HL-60 (cell line): ENCODE measurements around the gene ZNF622.
A peak's percentile ranks its signal among the peaks of the same experiment; 100 is the strongest.
"Not testable (repeated sequence)": the region's sequence is repeated elsewhere in the genome, so short reads cannot be mapped to it uniquely, and the experiment has no call there.

Experiments
- DNase-seq, 2 experiments: peaks; one replicate each; pipeline ENCODE4 v3.0.0-alpha.2; 2010 to 2020; ENCODE audit warnings: low read depth in 1 of 2, low spot score in 1 of 2
- H3K27ac ChIP-seq: fragments of 250-450 bp; sonication (Bioruptor Pico); replicated peaks from 2 replicates; pipeline ENCODE4 v1.5.1; 2020; ENCODE audit warnings: mild to moderate bottlenecking, moderate library complexity
- H3K27me3 ChIP-seq: fragments of 250-450 bp; sonication (Bioruptor Pico); 2 replicates; pipeline ENCODE4 v1.5.1; 2021; ENCODE audit warnings: mild to moderate bottlenecking, moderate library complexity; ENCODE audit not compliant: insufficient read depth, poor library complexity, severe bottlenecking
- H3K4me3 ChIP-seq: replicated peaks from 2 replicates; pipeline ENCODE4 v1.5.1; 2011; ENCODE audit warnings: mild to moderate bottlenecking, control low read depth, low read length; ENCODE audit not compliant: insufficient read depth
- CTCF ChIP-seq: IDR thresholded peaks from one replicate; pipeline ENCODE4 v1.5.1; 2011; ENCODE audit warnings: low read length, control low read depth, inconsistent platforms; ENCODE audit not compliant: insufficient read depth
- GABPA ChIP-seq: IDR thresholded peaks from 2 replicates; pipeline ENCODE4 v1.6.1; 2012; ENCODE audit warnings: low read depth
- POLR2AphosphoS5 ChIP-seq: IDR thresholded peaks from 2 replicates; pipeline ENCODE4 v1.6.1; 2012; ENCODE audit warnings: low read depth
- REST ChIP-seq: IDR thresholded peaks from 2 replicates; pipeline ENCODE4 v1.6.1; 2012; ENCODE audit warnings: low read depth; ENCODE audit not compliant: insufficient replicate concordance
- SPI1 ChIP-seq: IDR thresholded peaks from 2 replicates; pipeline ENCODE4 v1.6.1; 2012; ENCODE audit warnings: low read depth, mild to moderate bottlenecking, borderline replicate concordance

The ZNF622 gene

DNA sequence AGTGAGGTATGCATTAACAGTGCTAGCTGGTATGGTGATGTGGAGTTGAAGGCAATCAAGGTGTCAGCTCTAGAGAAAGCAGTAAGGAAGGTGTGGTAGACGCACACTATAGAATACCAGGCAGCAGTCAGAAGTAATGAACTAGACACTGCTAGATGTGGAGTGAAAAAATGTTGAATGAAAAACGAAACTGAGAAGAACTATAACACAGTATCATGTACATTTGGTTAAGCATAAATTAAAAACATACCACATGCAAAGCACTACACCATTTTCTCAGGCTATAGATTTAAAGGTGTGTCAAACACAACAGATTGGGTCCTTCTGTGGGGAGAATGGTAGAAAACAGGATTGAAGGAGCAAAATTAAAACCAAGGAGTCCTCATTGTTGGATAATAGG is 15.4 kb downstream of the ZNF622 start:
- DNase-seq: no peak
- Histone ChIP-seq H3K27ac (no peak overlapping the region), H3K27me3 (no peaks in the 10 kb centered on the region), H3K4me3 (no peak overlapping the region)
- TF ChIP-seq GABPA (no peak), CTCF (no peak), POLR2AphosphoS5 (no peak), SPI1 (no peak)

GRCh38 chr5:16446993-16447392 is 18.6 kb downstream of the ZNF622 start:
- TF ChIP-seq GABPA: no peak
- TF ChIP-seq POLR2AphosphoS5: 0 out of 2 replicates have a peak, but pooled peaks have one; percentile 9
- Histone ChIP-seq H3K27ac (no peak overlapping the region), H3K4me3 (no peak overlapping the region), H3K27me3 (no peaks in the 10 kb centered on the region)
- DNase-seq: no peak

DNA sequence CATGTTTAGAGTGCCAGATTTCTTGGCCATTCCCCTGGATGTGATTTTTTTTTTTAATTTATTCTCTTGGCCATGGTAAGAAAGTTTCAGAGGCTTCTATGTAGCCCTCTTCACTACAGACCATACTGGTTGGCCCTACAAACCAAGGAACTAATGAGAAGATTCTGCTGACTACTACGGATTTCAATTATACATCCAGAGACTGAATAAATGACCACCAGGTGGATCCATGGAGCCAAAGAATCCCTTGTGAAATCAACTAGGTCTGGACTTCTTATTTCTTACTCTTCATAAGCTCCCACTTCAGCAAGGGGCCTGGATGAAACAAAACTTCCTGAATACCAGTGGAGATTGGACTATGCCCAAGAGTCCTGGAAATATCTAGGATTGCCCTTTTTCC is 27.6 kb downstream of the ZNF622 start:
- no peak for TF ChIP-seq REST
- no peak for TF ChIP-seq CTCF
- TF ChIP-seq SPI1: no peak
- TF ChIP-seq POLR2AphosphoS5: no peak
- no peak for TF ChIP-seq GABPA
- no peak for DNase-seq
- Histone ChIP-seq H3K4me3 (no peak overlapping the region), H3K27me3 (no peaks in the 10 kb centered on the region), H3K27ac (no peak overlapping the region)

DNA sequence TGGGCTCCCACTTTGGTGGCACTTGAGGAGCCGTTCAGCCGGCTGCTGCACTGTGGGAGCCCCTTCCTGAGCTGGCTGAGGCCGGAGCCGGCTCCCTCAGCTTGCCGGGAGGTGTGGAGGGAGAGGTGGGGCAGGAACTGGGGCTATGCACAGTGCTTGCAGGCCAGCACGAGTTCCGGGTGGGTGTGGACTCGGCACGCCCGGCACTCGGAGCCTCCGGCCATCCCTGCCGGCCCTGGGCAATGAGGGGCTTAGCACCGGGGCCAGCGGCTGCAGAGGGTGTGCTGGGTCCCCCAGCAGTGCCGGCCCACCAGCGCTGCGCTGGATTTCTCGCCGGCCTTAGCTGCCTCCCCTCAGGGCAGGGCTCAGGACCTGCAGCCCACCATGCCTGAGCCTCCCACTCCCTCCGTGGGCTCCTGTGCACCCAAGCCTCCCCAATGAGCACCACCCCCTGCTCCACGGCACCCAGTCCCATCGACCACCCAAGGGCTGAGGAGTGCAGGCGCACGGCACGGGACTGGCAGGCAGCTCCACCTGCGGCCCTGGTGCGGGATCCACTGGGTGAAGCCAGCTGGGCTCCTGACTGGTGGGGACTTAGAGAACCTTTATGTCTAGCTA is 29.4 kb downstream of the ZNF622 start:
- not testable (repeated sequence) for DNase-seq, H3K27ac ChIP-seq, H3K4me3 ChIP-seq, H3K27me3 ChIP-seq

- DNase-seq: no peak
- TF ChIP-seq POLR2AphosphoS5 (no peak), GABPA (no peak), CTCF (no peak), REST (no peak), SPI1 (no peak)
- H3K27ac ChIP-seq: no peak overlapping the region
- no peaks in the 10 kb centered on the region for H3K27me3 ChIP-seq
- H3K4me3 ChIP-seq: no peak overlapping the region
Measured at GRCh38 chr5:16431490-16431889, 34.1 kb downstream of the ZNF622 start.
